ENCODE results near the gene ITGB5. TPM values are rescaled to one million over a fixed set of nuclear protein-coding genes. Genes with fewer than 3 reads are reported as not detected.

Gene ITGB5
- total and polyA plus RNA-seq, 2 donors: 9.6 to 16.9 TPM

DNA sequence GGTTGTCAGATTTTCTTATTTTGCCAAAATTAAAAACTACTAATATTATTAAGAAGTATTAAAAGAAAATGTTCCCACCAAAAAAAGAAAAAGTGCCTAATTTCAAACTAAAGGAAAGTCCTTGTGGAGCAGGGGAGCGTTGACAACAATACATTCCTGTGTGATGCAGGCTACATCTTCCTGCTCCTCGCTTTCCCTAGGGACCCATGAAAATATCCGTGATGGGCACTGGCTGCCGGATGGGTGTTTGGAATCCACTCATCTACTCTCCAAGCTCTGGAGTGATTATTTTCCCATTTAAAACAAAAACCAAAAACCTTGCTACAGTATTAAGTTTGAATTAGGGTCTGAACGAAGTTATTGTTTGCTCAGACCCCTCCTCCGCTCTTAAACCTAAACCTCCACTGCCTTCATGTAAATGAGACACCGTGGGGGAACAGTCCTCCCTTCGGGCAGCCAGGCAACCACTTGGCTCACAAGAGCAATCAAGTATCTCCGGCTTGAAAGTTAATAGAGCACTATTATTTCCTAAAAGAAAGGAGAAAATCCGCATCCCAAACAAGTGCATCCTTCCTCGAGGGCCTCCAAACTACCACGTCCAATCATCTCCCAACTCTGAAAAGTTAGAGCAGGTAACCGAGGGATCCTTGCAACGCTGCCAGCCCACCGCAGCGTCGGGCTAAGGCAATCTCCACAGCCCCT lies 1.5 kb downstream of the ITGB5 start:
- no peaks in the 10 kb centered on the region for H3K36me3 ChIP-seq (ENCODE audit: control insufficient read depth in 2 of 2, insufficient read depth in 2 of 2, low read length in 1 of 2)
- no peak for DNase-seq (ENCODE audit: low read depth in 6 of 9, low spot score in 9 of 9)
- H3K9me3 ChIP-seq (ENCODE audit: control insufficient read depth in 2 of 2, insufficient read depth in 1 of 2, low read length in 1 of 2): no peaks in the 10 kb centered on the region
- H3K4me1 ChIP-seq (ENCODE audit: control insufficient read depth in 2 of 2, insufficient read depth in 2 of 2, low read length in 2 of 2): peaks cover 7% of the 10 kb centered on the region in 2 donors
- H3K4me3 ChIP-seq (ENCODE audit: low read length in 2 of 2): peak overlapping the region; percentile 5 to 53
- WGBS: 55% methylated on average over 17 of the region's 17 CpGs
- H3K27ac ChIP-seq (ENCODE audit: low read depth in 1 of 2, low read length in 1 of 2): no peak overlapping the region
- H3K27me3 ChIP-seq (ENCODE audit: control insufficient read depth in 2 of 2, insufficient read depth in 1 of 2, low read length in 1 of 2): peaks cover 36 to 79% of the 10 kb centered on the region in 2 donors

- H3K27me3 ChIP-seq (ENCODE audit: control insufficient read depth in 2 of 2, insufficient read depth in 1 of 2, low read length in 1 of 2): peaks cover 36 to 70% of the 10 kb centered on the region in 2 donors
- no peaks in the 10 kb centered on the region for H3K36me3 ChIP-seq (ENCODE audit: control insufficient read depth in 2 of 2, insufficient read depth in 2 of 2, low read length in 1 of 2)
- no peaks in the 10 kb centered on the region for H3K9me3 ChIP-seq (ENCODE audit: control insufficient read depth in 2 of 2, insufficient read depth in 1 of 2, low read length in 1 of 2)
- H3K27ac ChIP-seq (ENCODE audit: low read depth in 1 of 2, low read length in 1 of 2): no peak overlapping the region
- H3K4me3 ChIP-seq (ENCODE audit: low read length in 2 of 2): no peak overlapping the region
- 83% methylated on average over 7 of the region's 7 CpGs for WGBS
- peaks cover 7% of the 10 kb centered on the region in 2 donors for H3K4me1 ChIP-seq (ENCODE audit: control insufficient read depth in 2 of 2, insufficient read depth in 2 of 2, low read length in 2 of 2)
- no peak for DNase-seq (ENCODE audit: low read depth in 6 of 9, low spot score in 9 of 9)
Observed at GRCh38 chr3:124884474-124885101, 2.6 kb downstream of the ITGB5 start.

DNA sequence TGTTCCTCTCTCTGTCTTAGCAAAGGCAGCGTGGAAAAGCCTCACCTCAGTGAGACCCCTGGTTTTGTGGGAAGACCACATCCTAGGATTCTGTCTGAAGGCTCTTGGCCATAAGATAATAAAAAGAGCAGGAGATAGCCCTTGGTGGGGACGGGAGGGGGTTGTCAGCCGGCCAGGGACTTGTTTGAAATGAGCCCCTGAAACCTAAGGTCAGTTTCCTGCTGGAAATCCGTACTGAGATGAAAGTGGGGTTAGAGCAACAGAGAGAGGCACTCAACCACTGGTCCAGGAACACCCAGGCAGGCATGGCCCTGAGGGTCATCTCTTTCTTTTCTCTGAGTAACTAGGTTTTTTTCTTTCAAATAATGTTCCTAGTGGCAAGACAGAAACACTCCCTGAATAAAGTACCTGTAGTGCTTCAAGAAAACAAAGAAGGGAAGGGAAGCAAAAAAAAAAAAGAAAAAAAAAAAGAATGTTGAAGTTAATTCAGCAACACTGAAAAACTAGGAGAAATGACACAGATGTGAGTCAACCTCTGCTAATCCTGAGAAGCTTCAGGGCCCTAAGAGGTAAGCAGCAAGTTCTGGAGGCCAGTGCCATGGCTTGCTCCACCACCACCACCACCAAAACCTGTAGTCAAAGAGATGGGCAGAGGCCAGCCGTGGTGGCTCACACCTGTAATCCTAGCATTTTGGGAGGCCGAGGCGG lies 3.2 kb downstream of the ITGB5 start:
- H3K4me1 ChIP-seq (ENCODE audit: control insufficient read depth in 2 of 2, insufficient read depth in 2 of 2, low read length in 2 of 2): peaks cover 7% of the 10 kb centered on the region in 2 donors
- WGBS: 79% methylated on average over 7 of the region's 7 CpGs

DNA sequence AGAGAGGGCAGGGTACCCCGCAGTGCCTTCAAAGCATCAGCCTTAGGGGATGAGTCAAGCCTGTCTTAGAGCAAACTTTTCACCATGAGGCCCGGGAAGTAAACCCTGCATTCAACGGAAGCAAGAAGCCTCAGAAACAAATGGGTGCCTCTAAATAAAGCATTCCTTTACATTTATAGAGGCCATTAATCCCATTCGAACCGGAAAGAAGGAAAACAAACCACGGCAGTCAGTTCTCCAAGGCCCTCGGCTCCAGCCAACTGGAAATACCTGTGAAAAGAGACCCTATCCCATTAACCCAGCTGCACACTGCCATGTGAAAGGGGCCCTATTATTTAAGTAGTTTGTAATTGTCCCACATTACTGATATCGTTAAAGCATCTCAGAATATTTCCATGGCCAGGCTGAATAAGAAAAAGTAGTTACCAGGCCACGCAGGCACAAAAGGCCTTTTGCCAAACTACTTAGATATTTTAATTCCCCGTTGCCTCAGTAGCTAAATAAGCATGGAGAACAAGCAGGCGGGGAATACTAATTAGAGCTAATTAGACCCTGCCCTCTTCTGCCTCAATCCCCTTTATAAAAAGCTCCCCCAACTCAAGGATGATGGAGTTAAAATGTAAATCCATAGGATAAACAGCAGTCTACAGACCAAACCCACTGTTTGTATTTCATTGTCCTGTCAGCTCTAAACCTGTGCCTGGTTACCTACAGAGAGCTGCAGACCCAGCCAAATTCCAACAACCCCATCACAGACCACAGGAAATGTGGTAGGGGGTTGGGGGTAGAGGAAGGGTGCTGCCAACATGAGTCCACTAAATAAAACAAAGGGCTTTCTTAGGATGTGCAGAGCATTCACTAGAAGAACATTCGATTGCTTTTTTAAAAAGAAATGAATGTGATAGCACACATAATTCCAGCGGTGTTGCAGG lies 4.1 kb downstream of the ITGB5 start:
- Histone ChIP-seq H3K9me3 (ENCODE audit: control insufficient read depth in 2 of 2, insufficient read depth in 1 of 2, low read length in 1 of 2) (no peaks in the 10 kb centered on the region), H3K27ac (ENCODE audit: low read depth in 1 of 2, low read length in 1 of 2) (no peak overlapping the region), H3K36me3 (ENCODE audit: control insufficient read depth in 2 of 2, insufficient read depth in 2 of 2, low read length in 1 of 2) (no peaks in the 10 kb centered on the region), H3K27me3 (ENCODE audit: control insufficient read depth in 2 of 2, insufficient read depth in 1 of 2, low read length in 1 of 2) (peaks cover 28 to 55% of the 10 kb centered on the region in 2 donors), H3K4me3 (ENCODE audit: low read length in 2 of 2) (no peak overlapping the region), H3K4me1 (ENCODE audit: control insufficient read depth in 2 of 2, insufficient read depth in 2 of 2, low read length in 2 of 2) (peaks cover 7 to 11% of the 10 kb centered on the region in 2 donors)
- DNase-seq (ENCODE audit: low read depth in 6 of 9, low spot score in 9 of 9): no peak
- WGBS: 87% methylated on average over 13 of the region's 13 CpGs

More for the DNA sequence above, 3.2 kb downstream of the ITGB5 start:
- Histone ChIP-seq H3K27me3 (ENCODE audit: control insufficient read depth in 2 of 2, insufficient read depth in 1 of 2, low read length in 1 of 2) (peaks cover 36 to 63% of the 10 kb centered on the region in 2 donors), H3K36me3 (ENCODE audit: control insufficient read depth in 2 of 2, insufficient read depth in 2 of 2, low read length in 1 of 2) (no peaks in the 10 kb centered on the region), H3K4me3 (ENCODE audit: low read length in 2 of 2) (no peak overlapping the region), H3K27ac (ENCODE audit: low read depth in 1 of 2, low read length in 1 of 2) (no peak overlapping the region), H3K9me3 (ENCODE audit: control insufficient read depth in 2 of 2, insufficient read depth in 1 of 2, low read length in 1 of 2) (no peaks in the 10 kb centered on the region)
- no peak for DNase-seq (ENCODE audit: low read depth in 6 of 9, low spot score in 9 of 9)

- Histone ChIP-seq H3K36me3 (ENCODE audit: control insufficient read depth in 2 of 2, insufficient read depth in 2 of 2, low read length in 1 of 2) (no peaks in the 10 kb centered on the region), H3K9me3 (ENCODE audit: control insufficient read depth in 2 of 2, insufficient read depth in 1 of 2, low read length in 1 of 2) (no peaks in the 10 kb centered on the region), H3K27me3 (ENCODE audit: control insufficient read depth in 2 of 2, insufficient read depth in 1 of 2, low read length in 1 of 2) (peaks cover 20 to 45% of the 10 kb centered on the region in 2 donors), H3K4me1 (ENCODE audit: control insufficient read depth in 2 of 2, insufficient read depth in 2 of 2, low read length in 2 of 2) (peaks cover 5 to 8% of the 10 kb centered on the region in 2 donors), H3K4me3 (ENCODE audit: low read length in 2 of 2) (no peak overlapping the region), H3K27ac (ENCODE audit: low read depth in 1 of 2, low read length in 1 of 2) (no peak overlapping the region)
- no peak for DNase-seq (ENCODE audit: low read depth in 6 of 9, low spot score in 9 of 9)
- 96% methylated on average over 11 of the region's 11 CpGs for WGBS
Observed at GRCh38 chr3:124881976-124882697, 5.0 kb downstream of the ITGB5 start.

GRCh38 chr3:124879337-124879680 lies 7.9 kb downstream of the ITGB5 start:
- Histone ChIP-seq H3K36me3 (ENCODE audit: control insufficient read depth in 2 of 2, insufficient read depth in 2 of 2, low read length in 1 of 2) (no peaks in the 10 kb centered on the region), H3K4me1 (ENCODE audit: control insufficient read depth in 2 of 2, insufficient read depth in 2 of 2, low read length in 2 of 2) (peaks cover 0 to 4% of the 10 kb centered on the region in 2 donors), H3K27ac (ENCODE audit: low read depth in 1 of 2, low read length in 1 of 2) (no peak overlapping the region), H3K4me3 (ENCODE audit: low read length in 2 of 2) (no peak overlapping the region), H3K9me3 (ENCODE audit: control insufficient read depth in 2 of 2, insufficient read depth in 1 of 2, low read length in 1 of 2) (no peaks in the 10 kb centered on the region), H3K27me3 (ENCODE audit: control insufficient read depth in 2 of 2, insufficient read depth in 1 of 2, low read length in 1 of 2) (peaks cover 6 to 19% of the 10 kb centered on the region in 2 donors)
- DNase-seq (ENCODE audit: low read depth in 6 of 9, low spot score in 9 of 9): no peak

GRCh38 chr3:124878561-124879336 lies 8.4 kb downstream of the ITGB5 start:
- Histone ChIP-seq H3K4me1 (ENCODE audit: control insufficient read depth in 2 of 2, insufficient read depth in 2 of 2, low read length in 2 of 2) (peaks cover 0 to 4% of the 10 kb centered on the region in 2 donors), H3K27ac (ENCODE audit: low read depth in 1 of 2, low read length in 1 of 2) (no peak overlapping the region), H3K27me3 (ENCODE audit: control insufficient read depth in 2 of 2, insufficient read depth in 1 of 2, low read length in 1 of 2) (peaks cover 6 to 13% of the 10 kb centered on the region in 2 donors), H3K36me3 (ENCODE audit: control insufficient read depth in 2 of 2, insufficient read depth in 2 of 2, low read length in 1 of 2) (no peaks in the 10 kb centered on the region), H3K4me3 (ENCODE audit: low read length in 2 of 2) (no peak overlapping the region), H3K9me3 (ENCODE audit: control insufficient read depth in 2 of 2, insufficient read depth in 1 of 2, low read length in 1 of 2) (no peaks in the 10 kb centered on the region)
- peak in 1 of 9 donors; percentile 25 for DNase-seq (ENCODE audit: low read depth in 6 of 9, low spot score in 9 of 9)
- 24% methylated on average over 6 of the region's 6 CpGs for whole genome bisulfite sequencing

- Histone ChIP-seq H3K4me1 (ENCODE audit: control insufficient read depth in 2 of 2, insufficient read depth in 2 of 2, low read length in 2 of 2) (peaks cover 0 to 4% of the 10 kb centered on the region in 2 donors), H3K27ac (ENCODE audit: low read depth in 1 of 2, low read length in 1 of 2) (no peak overlapping the region), H3K4me3 (ENCODE audit: low read length in 2 of 2) (no peak overlapping the region), H3K27me3 (ENCODE audit: control insufficient read depth in 2 of 2, insufficient read depth in 1 of 2, low read length in 1 of 2) (peaks cover under 1 to 3% of the 10 kb centered on the region in 2 donors), H3K36me3 (ENCODE audit: control insufficient read depth in 2 of 2, insufficient read depth in 2 of 2, low read length in 1 of 2) (no peaks in the 10 kb centered on the region), H3K9me3 (ENCODE audit: control insufficient read depth in 2 of 2, insufficient read depth in 1 of 2, low read length in 1 of 2) (no peaks in the 10 kb centered on the region)
- no peak for DNase-seq (ENCODE audit: low read depth in 6 of 9, low spot score in 9 of 9)
- 93% methylated on average over 3 of the region's 3 CpGs for WGBS
Observed at GRCh38 chr3:124877674-124878073, 9.5 kb downstream of the ITGB5 start.

Data from thymus (tissue), 11 donors.